Occipital lobe (tissue), 2 donors: ENCODE data around the gene SLC10A6. TPM values are rescaled to one million over a fixed set of nuclear protein-coding genes. Genes with fewer than 3 reads are reported as not detected.
"Not testable (repeated sequence)": the region's sequence is repeated elsewhere in the genome, so short reads cannot be mapped to it uniquely, and the experiment has no call there.

Experiments
- DNase-seq: peaks from one replicate; lab custom pipeline; 2025; lab: John Stamatoyannopoulos, UW
- total RNA-seq: library from RNA; depleted of rRNA; stranded (reverse); fragments of >200 nt; gene quantifications from one replicate; pipeline ENCODE4 v1.2.3, GENCODE V29; 2014

SLC10A6 gene, protein sequence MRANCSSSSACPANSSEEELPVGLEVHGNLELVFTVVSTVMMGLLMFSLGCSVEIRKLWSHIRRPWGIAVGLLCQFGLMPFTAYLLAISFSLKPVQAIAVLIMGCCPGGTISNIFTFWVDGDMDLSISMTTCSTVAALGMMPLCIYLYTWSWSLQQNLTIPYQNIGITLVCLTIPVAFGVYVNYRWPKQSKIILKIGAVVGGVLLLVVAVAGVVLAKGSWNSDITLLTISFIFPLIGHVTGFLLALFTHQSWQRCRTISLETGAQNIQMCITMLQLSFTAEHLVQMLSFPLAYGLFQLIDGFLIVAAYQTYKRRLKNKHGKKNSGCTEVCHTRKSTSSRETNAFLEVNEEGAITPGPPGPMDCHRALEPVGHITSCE
- not detected for total RNA-seq

DNA sequence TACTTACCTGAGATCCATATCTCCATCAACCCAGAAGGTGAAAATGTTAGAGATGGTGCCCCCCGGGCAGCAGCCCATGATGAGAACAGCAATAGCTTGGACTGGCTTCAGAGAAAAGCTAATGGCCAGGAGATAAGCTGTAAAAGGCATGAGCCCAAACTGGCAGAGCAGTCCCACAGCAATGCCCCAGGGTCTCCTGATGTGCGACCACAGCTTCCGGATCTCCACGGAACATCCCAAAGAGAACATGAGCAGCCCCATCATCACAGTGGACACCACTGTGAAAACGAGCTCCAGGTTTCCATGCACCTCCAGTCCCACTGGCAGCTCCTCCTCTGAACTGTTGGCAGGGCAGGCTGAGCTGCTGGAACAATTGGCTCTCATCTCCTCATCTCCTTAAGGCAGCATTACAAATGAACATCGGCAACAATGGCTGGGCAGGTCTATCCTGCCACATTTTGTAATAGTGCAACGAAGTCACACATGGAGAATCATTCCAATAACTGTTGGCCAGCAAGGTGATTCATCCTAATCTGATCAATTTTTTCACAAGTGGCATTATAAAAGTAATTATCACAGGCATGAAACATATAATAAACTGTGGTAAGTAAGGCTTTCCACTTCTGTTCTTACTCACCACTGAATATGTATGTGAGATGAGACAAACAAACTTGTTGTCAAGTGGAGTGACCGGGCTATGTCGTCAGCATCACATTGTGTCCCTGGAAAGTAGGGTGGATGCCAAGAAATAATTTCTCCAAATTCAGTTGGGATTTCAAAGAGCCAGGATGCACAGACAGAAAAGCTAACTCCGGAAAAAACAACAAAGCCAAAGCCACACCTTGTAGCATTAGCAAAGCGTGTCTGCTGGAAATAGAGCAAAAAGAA, at the start of gene SLC10A6:
TSS of gene SLC10A6 (minus strand) at position 653 of the 888 bp plus-strand sequence. CDS start at position 384, 269 bp downstream.
- no peak for DNase-seq

- DNase-seq: no peak
Measured at GRCh38 chr4:86898562-86898961, 49.4 kb upstream of the SLC10A6 start.

DNA sequence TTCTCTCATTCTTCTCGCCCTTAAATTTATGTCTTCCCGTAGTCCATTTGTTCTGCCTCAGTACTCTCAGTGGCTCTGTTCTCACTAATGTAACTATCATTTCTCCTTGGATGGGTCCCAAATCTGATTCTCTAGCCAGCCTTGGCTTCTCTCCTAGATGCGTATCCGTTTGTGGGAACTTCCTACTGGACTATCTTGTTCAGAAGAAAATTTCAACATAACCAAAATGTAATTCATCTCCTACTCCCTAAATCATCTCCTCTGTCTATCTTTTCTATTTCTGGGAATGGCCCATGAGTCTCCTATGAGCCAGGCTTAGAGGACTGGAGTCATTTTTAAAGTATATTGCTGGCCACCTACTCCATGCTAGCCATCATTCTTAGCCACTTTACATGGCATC, 47.4 kb upstream of the SLC10A6 start:
- DNase-seq: no peak

DNA sequence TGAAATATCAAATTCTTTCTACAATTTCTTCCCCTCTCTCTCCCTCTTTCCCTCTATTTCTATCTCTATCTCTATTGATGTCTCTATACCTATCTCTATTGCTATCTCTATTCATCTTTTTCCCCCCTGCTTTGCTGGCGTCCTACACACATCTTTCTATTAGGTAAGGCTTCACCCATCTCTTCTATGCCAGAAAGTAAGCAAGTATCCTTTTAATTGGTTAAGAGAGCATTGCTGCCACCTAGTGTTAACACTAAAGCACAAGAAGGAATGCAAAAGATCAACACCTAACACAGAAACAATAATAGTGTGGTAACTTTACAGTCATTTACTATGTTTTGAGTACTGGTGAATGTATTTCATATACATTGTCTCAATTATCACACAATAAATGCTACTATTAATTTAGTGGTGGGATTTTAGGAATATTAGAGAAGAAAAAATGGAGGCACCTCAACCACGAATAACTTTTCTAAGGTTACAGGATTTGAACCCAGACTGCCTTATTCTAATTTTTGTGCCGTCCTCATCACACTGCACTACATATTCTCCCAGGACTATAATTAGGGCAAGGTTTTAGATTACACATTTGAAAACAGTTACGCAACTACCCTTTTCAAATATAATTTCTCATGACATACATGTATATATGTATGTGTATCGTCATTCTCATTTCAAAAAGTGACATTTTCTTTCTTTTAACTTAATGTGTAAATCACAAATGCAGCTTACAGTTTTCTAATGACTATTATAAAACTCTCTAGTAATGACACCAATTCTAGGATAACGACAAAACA, 46.7 kb upstream of the SLC10A6 start:
- no peak for DNase-seq

GRCh38 chr4:86894455-86894854, 45.3 kb upstream of the SLC10A6 start:
- DNase-seq: no peak

DNA sequence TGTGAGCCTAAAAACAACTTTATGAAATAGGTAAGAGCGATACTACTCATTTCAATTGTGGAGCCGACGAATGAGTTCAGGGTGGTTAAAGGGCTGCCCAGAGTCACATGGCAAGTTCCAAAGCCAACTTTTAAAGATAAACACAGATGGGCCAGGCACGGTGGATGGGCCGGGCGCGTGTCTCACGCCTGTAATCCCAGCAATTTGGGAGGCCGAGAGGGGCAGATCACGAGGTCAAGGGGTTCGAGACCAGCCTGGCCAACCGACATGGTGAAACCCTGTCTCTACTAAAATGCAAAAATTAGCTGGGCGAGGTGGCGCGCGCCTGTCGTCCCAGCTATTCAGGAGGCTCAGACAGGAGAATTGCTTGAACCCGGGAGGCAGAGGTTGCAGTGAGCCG, 44.0 kb upstream of the SLC10A6 start:
- DNase-seq: no peak

DNA sequence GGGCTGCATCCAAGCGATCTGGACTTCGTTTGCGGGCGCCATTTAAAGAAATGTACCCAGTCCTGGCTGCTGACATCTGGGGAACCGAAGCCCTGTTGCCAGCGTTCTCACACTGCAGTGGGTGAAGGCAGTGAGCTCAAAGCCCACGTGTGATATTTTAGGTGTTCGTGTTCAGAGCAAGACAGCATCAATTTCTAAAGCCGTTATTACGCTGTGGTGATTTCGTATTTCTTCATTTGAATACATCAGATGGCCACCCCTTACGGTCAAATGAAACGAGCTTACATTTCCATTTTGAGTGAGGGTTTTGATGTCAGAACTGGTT, 43.4 kb upstream of the SLC10A6 start:
- DNase-seq: no peak

GRCh38 chr4:86891762-86892635, 42.8 kb upstream of the SLC10A6 start, which contains the start of gene C4orf36:
Gene C4orf36, minus strand, starts transcription at chr4:86892422. Its CDS starts 902 bp downstream, at chr4:86891520.
- peak; percentile 66 for DNase-seq

DNA sequence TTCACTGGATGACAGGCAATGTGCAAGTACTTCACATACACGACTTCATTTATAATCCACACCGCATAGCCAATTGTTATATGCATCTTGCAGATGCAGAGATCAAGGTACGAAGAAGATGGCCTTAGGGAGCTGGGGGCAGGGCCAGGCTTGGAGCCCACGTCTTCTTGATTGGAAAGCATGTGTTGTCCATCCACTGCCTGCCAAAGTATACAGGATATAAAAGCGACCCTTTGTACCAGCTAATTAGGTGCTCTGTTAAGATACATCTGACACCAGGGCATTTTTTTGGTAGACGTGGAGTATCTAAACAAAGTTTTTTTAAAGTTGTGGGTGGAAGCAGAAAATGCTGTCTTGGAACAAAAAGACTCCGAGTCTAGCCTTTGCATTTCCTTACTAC, 41.6 kb upstream of the SLC10A6 start:
- DNase-seq: no peak

DNA sequence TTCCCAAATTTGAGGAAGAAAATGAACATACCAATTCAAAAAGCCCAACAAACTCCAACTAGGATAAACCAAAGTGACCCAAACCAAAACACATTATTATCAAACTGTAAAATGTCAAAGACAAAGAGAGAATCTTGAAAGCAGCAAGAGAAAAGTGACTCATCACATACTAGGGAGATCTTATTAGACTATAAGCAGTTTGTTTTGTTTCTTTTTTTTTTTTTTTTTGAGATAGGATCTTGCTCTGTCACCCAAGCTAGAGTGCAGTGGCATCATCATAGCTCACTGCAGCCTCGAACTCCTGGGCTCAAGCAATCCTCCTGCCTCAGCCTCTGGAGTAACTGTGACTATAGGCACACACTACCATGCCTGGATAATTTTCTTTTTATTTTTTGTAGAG, 30.5 kb upstream of the SLC10A6 start:
- no peak for DNase-seq

- DNase-seq: no peak
Measured at GRCh38 chr4:86878640-86879039, 29.5 kb upstream of the SLC10A6 start.

DNA sequence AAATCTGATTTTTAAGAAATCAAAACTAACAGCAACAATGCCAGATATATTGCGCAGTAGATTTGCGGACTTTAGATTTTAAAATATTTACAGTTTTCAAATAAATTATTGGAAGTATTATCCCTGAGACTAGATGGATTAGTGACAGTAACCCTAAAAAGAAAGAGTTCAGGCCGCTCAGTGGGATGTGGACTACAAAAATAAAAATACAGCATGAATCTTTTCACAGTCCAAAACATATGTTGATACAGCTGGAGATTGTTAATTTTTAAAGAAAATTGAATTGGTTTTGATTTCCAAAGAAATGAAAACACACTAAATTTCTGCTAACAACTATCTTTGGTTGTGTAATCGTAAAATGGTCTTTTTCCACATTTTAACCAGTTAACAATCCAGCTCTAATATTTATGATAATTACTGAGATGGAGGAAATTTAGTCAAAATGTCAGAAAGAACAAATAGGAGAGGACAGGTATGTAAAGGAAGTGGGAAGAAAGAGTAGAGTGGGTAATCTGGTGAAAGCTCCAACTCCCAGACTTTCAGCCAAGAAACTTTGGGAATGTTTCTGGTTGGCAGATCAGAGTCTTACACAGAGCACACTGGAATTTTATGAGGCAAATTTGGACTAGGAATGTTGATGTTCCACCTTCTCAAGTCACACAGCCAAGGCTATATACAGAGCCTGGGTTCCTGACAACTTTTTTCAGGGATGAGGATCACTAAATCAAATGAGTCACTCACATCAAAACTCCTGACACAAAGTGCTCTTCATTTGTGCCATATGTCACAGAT, 27.9 kb upstream of the SLC10A6 start:
- DNase-seq: no peak

DNA sequence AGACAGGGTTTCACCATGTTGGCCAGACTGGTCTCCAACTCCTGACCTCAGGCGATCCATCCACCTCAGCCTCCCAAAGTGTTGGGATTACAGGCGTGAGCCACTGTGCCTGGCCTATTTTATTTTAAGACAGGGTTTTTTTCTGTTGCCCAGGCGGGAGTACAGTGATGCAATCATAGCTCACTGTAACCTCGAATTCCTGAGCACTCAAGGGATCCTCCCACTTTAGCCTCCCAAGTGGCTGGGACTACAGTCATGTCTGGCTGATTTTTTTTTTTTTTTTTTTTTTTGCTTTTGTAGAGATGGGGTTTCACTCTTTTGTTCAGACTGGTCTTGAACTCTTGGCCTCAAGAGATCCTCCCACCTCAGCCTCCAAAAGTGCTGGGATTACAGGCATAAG, 26.3 kb upstream of the SLC10A6 start:
- DNase-seq: not testable (repeated sequence)

GRCh38 chr4:86872135-86872534, 23.0 kb upstream of the SLC10A6 start:
- DNase-seq: no peak

GRCh38 chr4:86870442-86871069, 21.4 kb upstream of the SLC10A6 start:
- no peak for DNase-seq

DNA sequence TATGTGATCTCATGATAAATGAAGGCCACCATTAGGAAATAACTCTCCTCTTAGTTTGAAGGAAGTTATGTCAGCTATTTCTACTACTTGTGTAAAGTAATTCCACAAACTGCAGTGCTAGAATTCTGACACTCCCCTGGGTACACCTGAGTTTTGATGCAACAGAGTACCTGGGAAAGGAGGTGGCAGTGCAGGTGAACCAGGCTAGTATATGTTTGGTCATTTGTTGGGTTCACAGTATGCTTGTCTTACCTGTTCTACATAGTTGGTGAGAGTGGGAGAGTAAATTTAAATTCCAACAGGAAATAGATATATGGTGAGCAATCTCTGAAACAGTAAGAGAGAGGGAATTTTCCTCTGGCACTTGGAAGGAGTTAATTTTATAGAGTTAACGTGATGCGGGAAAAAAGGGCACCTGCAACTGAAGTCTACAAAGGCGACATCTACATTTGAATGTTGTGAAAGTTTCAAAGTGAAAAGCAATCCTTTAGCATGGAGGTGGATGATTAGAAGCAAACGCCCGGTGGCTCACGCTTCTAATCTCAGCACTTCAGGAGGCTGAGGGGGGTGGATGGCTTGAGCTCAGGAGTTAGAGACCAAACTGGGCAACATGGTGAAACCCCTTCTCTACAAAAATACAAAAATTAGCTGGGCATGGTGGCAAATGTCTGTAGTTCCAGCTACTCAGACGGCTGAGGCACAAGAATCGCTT, 8.3 kb upstream of the SLC10A6 start:
- no peak for DNase-seq

DNA sequence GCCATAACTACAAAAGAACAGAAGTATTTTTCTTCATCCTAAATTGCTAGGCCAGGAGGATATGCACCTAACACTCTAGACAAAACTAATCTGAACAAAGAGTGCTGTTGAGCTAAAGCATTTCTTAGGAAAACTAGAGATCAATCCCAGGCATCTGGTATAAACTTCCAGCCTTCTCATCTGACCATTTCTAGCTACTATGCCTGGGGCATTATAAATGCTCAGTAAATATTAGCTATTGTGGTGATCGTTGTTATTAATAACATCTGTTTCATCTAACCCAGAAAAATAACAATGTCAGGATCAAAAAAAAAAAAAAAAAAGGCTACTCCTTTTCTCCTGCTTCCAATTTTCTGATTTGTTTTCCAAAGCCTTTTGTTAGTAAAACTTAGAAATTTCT, 7.7 kb upstream of the SLC10A6 start:
- DNase-seq: no peak

GRCh38 chr4:86855572-86855971, 6.4 kb upstream of the SLC10A6 start:
- DNase-seq: no peak

- no peak for DNase-seq
Measured at GRCh38 chr4:86853209-86853608, 4.0 kb upstream of the SLC10A6 start.
